Measurements from ENCODE around the gene PRM3.

GRCh38 chr16:11309895-11310633, 36.6 kb upstream of the PRM3 start:
- TF ChIP-seq, protein P1, sequence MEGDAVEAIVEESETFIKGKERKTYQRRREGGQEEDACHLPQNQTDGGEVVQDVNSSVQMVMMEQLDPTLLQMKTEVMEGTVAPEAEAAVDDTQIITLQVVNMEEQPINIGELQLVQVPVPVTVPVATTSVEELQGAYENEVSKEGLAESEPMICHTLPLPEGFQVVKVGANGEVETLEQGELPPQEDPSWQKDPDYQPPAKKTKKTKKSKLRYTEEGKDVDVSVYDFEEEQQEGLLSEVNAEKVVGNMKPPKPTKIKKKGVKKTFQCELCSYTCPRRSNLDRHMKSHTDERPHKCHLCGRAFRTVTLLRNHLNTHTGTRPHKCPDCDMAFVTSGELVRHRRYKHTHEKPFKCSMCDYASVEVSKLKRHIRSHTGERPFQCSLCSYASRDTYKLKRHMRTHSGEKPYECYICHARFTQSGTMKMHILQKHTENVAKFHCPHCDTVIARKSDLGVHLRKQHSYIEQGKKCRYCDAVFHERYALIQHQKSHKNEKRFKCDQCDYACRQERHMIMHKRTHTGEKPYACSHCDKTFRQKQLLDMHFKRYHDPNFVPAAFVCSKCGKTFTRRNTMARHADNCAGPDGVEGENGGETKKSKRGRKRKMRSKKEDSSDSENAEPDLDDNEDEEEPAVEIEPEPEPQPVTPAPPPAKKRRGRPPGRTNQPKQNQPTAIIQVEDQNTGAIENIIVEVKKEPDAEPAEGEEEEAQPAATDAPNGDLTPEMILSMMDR (IDR thresholded peaks at IDR 0.05): no peak
- no peak for TF ChIP-seq POLR2A (IDR thresholded peaks at IDR 0.05; ENCODE audit: low read length)
- TF ChIP-seq RCOR1 (IDR thresholded peaks at IDR 0.05; ENCODE audit: low read depth, low read length): no peak
- no peak for TF ChIP-seq CBX8 (IDR thresholded peaks at IDR 0.05)
- TF ChIP-seq MAFK (IDR thresholded peaks at IDR 0.05; ENCODE audit: partially characterized antibody): no peak
- TF ChIP-seq, protein P2, sequence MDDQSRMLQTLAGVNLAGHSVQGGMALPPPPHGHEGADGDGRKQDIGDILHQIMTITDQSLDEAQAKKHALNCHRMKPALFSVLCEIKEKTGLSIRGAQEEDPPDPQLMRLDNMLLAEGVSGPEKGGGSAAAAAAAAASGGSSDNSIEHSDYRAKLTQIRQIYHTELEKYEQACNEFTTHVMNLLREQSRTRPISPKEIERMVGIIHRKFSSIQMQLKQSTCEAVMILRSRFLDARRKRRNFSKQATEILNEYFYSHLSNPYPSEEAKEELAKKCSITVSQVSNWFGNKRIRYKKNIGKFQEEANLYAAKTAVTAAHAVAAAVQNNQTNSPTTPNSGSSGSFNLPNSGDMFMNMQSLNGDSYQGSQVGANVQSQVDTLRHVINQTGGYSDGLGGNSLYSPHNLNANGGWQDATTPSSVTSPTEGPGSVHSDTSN (IDR thresholded peaks at IDR 0.05): no peak
- no peak for TF ChIP-seq BHLHE40 (IDR thresholded peaks at IDR 0.05; ENCODE audit: low read depth, low read length)
- no peak for TF ChIP-seq HMGXB4 (CRISPR knock-in tag; IDR thresholded peaks at IDR 0.05; ENCODE audit: borderline replicate concordance)
- no peak for TF ChIP-seq RAD21 (conservative IDR thresholded peaks at IDR 0.05 in 1 of 2, IDR thresholded peaks at IDR 0.05 in 1 of 2)
- TF ChIP-seq, protein P3, sequence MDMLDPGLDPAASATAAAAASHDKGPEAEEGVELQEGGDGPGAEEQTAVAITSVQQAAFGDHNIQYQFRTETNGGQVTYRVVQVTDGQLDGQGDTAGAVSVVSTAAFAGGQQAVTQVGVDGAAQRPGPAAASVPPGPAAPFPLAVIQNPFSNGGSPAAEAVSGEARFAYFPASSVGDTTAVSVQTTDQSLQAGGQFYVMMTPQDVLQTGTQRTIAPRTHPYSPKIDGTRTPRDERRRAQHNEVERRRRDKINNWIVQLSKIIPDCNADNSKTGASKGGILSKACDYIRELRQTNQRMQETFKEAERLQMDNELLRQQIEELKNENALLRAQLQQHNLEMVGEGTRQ (IDR thresholded peaks at IDR 0.05): no peak
- no peak for TF ChIP-seq NR3C1 (IDR thresholded peaks at IDR 0.05)
- no peak for TF ChIP-seq MAZ (IDR thresholded peaks at IDR 0.05; ENCODE audit: borderline replicate concordance, low read depth, low read length)
- TF ChIP-seq E2F6 (IDR thresholded peaks at IDR 0.05; ENCODE audit: borderline replicate concordance, low read depth): no peak
- TF ChIP-seq JUN (IDR thresholded peaks at IDR 0.05): no peak

All from A549 (cell line).